HG02938 (cell line): Measurements from ENCODE around the gene AOC3.
"Not testable (repeated sequence)": the region's sequence is repeated elsewhere in the genome, so short reads cannot be mapped to it uniquely, and the experiment has no call there.

ENCODE experiments used
- ATAC-seq: cut with Tn5 transposase; IDR thresholded peaks from one replicate; pipeline ENCODE4 v1.9.1; 2021; ENCODE audit warnings: mild to moderate bottlenecking, moderate library complexity; ENCODE audit not compliant: unreplicated experiment

Gene AOC3

GRCh38 chr17:42889809-42890208, 38.8 kb downstream of the AOC3 start:
- ATAC-seq: no peak

GRCh38 chr17:42891539-42892152, 40.6 kb downstream of the AOC3 start:
- ATAC-seq: no peak

GRCh38 chr17:42893359-42893758, 42.4 kb downstream of the AOC3 start:
- ATAC-seq: no peak

GRCh38 chr17:42894283-42895184, 43.5 kb downstream of the AOC3 start:
- no peak for ATAC-seq

GRCh38 chr17:42895185-42895555, 44.2 kb downstream of the AOC3 start:
- no peak for ATAC-seq

- ATAC-seq: no peak
Measured at GRCh38 chr17:42898147-42898811, 47.3 kb downstream of the AOC3 start.

- ATAC-seq: not testable (repeated sequence)
Measured at GRCh38 chr17:42899981-42900380, 49.0 kb downstream of the AOC3 start.

GRCh38 chr17:42900460-42901331, 49.7 kb downstream of the AOC3 start, which contains the start of gene G6PC1:
Gene G6PC1 (plus strand): TSS chr17:42900799. CDS start chr17:42900877, 78 bp downstream.
- ATAC-seq: no peak

GRCh38 chr17:42901535-42902229, 50.7 kb downstream of the AOC3 start:
- ATAC-seq: no peak

- ATAC-seq: no peak
Measured at GRCh38 chr17:42904110-42904469, 53.1 kb downstream of the AOC3 start.

- no peak for ATAC-seq
Measured at GRCh38 chr17:42906772-42907446, 55.9 kb downstream of the AOC3 start.
